ENCODE data around the gene TENT4B. TPM values are rescaled to one million over a fixed set of nuclear protein-coding genes. Genes with fewer than 3 reads are reported as not detected.

The TENT4B gene
- total RNA-seq, 1 experiment from 2014 or later = 16.9 TPM

GRCh38 chr16:50234771-50235556 is 81.9 kb downstream of the TENT4B start:
- Histone ChIP-seq H3K9me2 (ENCODE audit: insufficient read depth) (no peaks in the 10 kb centered on the region), H2AFZ (ENCODE audit: low read depth, low read length, poor library complexity, severe bottlenecking) (no peak overlapping the region), H4K20me1 (ENCODE audit: insufficient read depth) (no peaks in the 10 kb centered on the region), H3K4me1 (ENCODE audit: control insufficient read depth in 1 of 2, insufficient read depth in 2 of 2, low read length in 2 of 2) (peaks cover 0 to 4% of the 10 kb centered on the region in 2 experiments; a peak in 1 of 4 replicates), H3K4me3 (replicated peaks in 1 of 2; ENCODE audit: low read depth in 1 of 2, low read length in 2 of 2) (no peak overlapping the region), H3K9ac (ENCODE audit: low read length) (no peak overlapping the region), H3K9me3 (ENCODE audit: control insufficient read depth in 1 of 2, insufficient read depth in 1 of 2, low read depth in 1 of 2, low read length in 2 of 2) (no peaks in the 10 kb centered on the region), H3K79me2 (ENCODE audit: insufficient read depth, low read length) (no peaks in the 10 kb centered on the region), H3K27ac (ENCODE audit: low read depth, low read length) (no peak overlapping the region), H3K27me3 (ENCODE audit: insufficient read depth, low read length) (no peaks in the 10 kb centered on the region), H3K4me2 (ENCODE audit: low read length) (no peak overlapping the region), H3K36me3 (ENCODE audit: control insufficient read depth in 1 of 2, insufficient read depth in 2 of 2, low read length in 2 of 2) (0 out of 4 replicates have a peak, but pooled peaks cover 0 to 2% of the 10 kb centered on the region in 2 experiments)
- ATAC-seq (no peak), DNase-seq (ENCODE audit: low read depth, low spot score) (no peak)
- TF ChIP-seq SIN3A (IDR thresholded peaks at IDR 0.05; ENCODE audit: low read depth) (no peak), POLR2AphosphoS5 (IDR thresholded peaks at IDR 0.05; ENCODE audit: low read depth, low read length) (no peak), ZNF274 (IDR thresholded peaks at IDR 0.05; ENCODE audit: low read depth, low read length) (no peak)
- TF ChIP-seq, protein P1, sequence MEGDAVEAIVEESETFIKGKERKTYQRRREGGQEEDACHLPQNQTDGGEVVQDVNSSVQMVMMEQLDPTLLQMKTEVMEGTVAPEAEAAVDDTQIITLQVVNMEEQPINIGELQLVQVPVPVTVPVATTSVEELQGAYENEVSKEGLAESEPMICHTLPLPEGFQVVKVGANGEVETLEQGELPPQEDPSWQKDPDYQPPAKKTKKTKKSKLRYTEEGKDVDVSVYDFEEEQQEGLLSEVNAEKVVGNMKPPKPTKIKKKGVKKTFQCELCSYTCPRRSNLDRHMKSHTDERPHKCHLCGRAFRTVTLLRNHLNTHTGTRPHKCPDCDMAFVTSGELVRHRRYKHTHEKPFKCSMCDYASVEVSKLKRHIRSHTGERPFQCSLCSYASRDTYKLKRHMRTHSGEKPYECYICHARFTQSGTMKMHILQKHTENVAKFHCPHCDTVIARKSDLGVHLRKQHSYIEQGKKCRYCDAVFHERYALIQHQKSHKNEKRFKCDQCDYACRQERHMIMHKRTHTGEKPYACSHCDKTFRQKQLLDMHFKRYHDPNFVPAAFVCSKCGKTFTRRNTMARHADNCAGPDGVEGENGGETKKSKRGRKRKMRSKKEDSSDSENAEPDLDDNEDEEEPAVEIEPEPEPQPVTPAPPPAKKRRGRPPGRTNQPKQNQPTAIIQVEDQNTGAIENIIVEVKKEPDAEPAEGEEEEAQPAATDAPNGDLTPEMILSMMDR (IDR thresholded peaks at IDR 0.05 in 2 of 3, conservative IDR thresholded peaks at IDR 0.05 in 1 of 3; ENCODE audit: borderline replicate concordance in 1 of 3, insufficient read depth in 1 of 3, low read depth in 2 of 3, low read length in 2 of 3) = no peak
- intact Hi-C loops (cut with micrococcal nuclease) = loop anchor here (5.0 kb wide), 1 partner anchor 117 kb away; no protein-coding TSS in a partner anchor
- BruUV-seq (replicated peaks) = no TSS peak
- CTCF ChIA-PET = no interaction called here
- POLR2A ChIA-PET = no interaction called here
- RAD21 ChIA-PET (ENCODE audit: low non-redundant PET in 1 of 2, low total read pairs in 2 of 2, uncharacterized antibody in 2 of 2, unreplicated experiment in 2 of 2) = no interaction called here

GRCh38 chr16:50235581-50235980 is 82.5 kb downstream of the TENT4B start:
- no peak overlapping the region for H3K9ac ChIP-seq (ENCODE audit: low read length)
- RAD21 ChIA-PET (ENCODE audit: low non-redundant PET in 1 of 2, low total read pairs in 2 of 2, uncharacterized antibody in 2 of 2, unreplicated experiment in 2 of 2) = no interaction called here
- H3K4me2 ChIP-seq (ENCODE audit: low read length) = no peak overlapping the region
- TF ChIP-seq EGR1 (IDR thresholded peaks at IDR 0.05; ENCODE audit: low read depth) = no peak
- TF ChIP-seq EZH2 (IDR thresholded peaks at IDR 0.05) = no peak
- TF ChIP-seq POLR2A (IDR thresholded peaks at IDR 0.05; ENCODE audit: borderline replicate concordance, extremely low read depth, insufficient read depth, insufficient read length) = no peak
- POLR2A ChIA-PET = no interaction called here
- no peaks in the 10 kb centered on the region for H3K36me3 ChIP-seq (ENCODE audit: control insufficient read depth in 1 of 2, insufficient read depth in 2 of 2, low read length in 2 of 2)
- H4K20me1 ChIP-seq (ENCODE audit: insufficient read depth) = no peaks in the 10 kb centered on the region
- ATAC-seq (peak; percentile 30; the same call in 1 of the 2 replicates), DNase-seq (ENCODE audit: low read depth, low spot score) (no peak)
- H3K27ac ChIP-seq (ENCODE audit: low read depth, low read length) = no peak overlapping the region
- no peak overlapping the region for H3K4me3 ChIP-seq (replicated peaks in 1 of 2; ENCODE audit: low read depth in 1 of 2, low read length in 2 of 2)
- H3K4me1 ChIP-seq (ENCODE audit: control insufficient read depth in 1 of 2, insufficient read depth in 2 of 2, low read length in 2 of 2) = peaks cover 0 to 4% of the 10 kb centered on the region in 2 experiments; a peak in 1 of 4 replicates
- no peaks in the 10 kb centered on the region for H3K9me3 ChIP-seq (ENCODE audit: control insufficient read depth in 1 of 2, insufficient read depth in 1 of 2, low read depth in 1 of 2, low read length in 2 of 2)
- no peaks in the 10 kb centered on the region for H3K79me2 ChIP-seq (ENCODE audit: insufficient read depth, low read length)
- no peak overlapping the region for H2AFZ ChIP-seq (ENCODE audit: low read depth, low read length, poor library complexity, severe bottlenecking)
- no peaks in the 10 kb centered on the region for H3K27me3 ChIP-seq (ENCODE audit: insufficient read depth, low read length)
- CTCF ChIA-PET = no interaction called here
- H3K9me2 ChIP-seq (ENCODE audit: insufficient read depth) = no peaks in the 10 kb centered on the region
- BruUV-seq (replicated peaks) = TSS peak; percentile 3
- intact Hi-C loops (cut with micrococcal nuclease) = no loop called here

Measured in HCT116 (cell line).